Activated CD8-positive, alpha-beta T cell treated with anti-CD3 and anti-CD28 coated beads for 36 hours (primary cell): ENCODE measurements around the gene MCMBP. TPM values are rescaled to one million over a fixed set of nuclear protein-coding genes. Genes with fewer than 3 reads are reported as not detected.

Experiments
- ATAC-seq: fragments of 200-7000 bp; cut with Tn5 transposase; one replicate; pipeline ENCODE4 v1.10.0; 2021; ENCODE audit warnings: mild to moderate bottlenecking, moderate library complexity
- CTCF ChIA-PET: fragments of 350-600 bp; sonication (Branson Sonifier 250); formaldehyde crosslinking; loops from one replicate; lab custom pipeline; 2021; ENCODE audit warnings: antibody characterized with exemption; lab: Charles Lee
- POLR2A ChIA-PET: fragments of 350-600 bp; sonication (Branson Sonifier 250); formaldehyde crosslinking; loops from one replicate; lab custom pipeline; 2021; ENCODE audit warnings: antibody characterized with exemption; lab: Charles Lee
- DNase-seq: peaks from one replicate; pipeline ENCODE4 v3.0.0-alpha.2; 2020
- H3K27ac Mint-ChIP-seq: one replicate; pipeline ENCODE4 v1.8.0; 2021; ENCODE audit warnings: mild to moderate bottlenecking, mixed read lengths
- H3K27me3 Mint-ChIP-seq: one replicate; pipeline ENCODE4 v1.8.0; 2021; ENCODE audit warnings: mixed read lengths
- H3K36me3 Mint-ChIP-seq: one replicate; pipeline ENCODE4 v1.8.0; 2021; ENCODE audit warnings: low read depth, mixed read lengths
- H3K4me1 Mint-ChIP-seq: one replicate; pipeline ENCODE4 v1.8.0; 2021; ENCODE audit warnings: low read depth, mixed read lengths
- H3K4me3 Mint-ChIP-seq: one replicate; pipeline ENCODE4 v1.8.0; 2021; ENCODE audit warnings: mild to moderate bottlenecking, moderate library complexity, mixed read lengths
- H3K9me3 Mint-ChIP-seq: one replicate; pipeline ENCODE4 v1.8.0; 2021; ENCODE audit warnings: mixed read lengths
- CTCF ChIP-seq: fragments of 200-600 bp; IDR thresholded peaks from one replicate; pipeline ENCODE4 v1.8.0; 2022; ENCODE audit warnings: antibody characterized with exemption, mild to moderate bottlenecking
- intact Hi-C: fragments of 100-400 bp; cut with micrococcal nuclease; formaldehyde crosslinking; loops from one replicate; pipeline ENCODE4 v1.10.0; 2022
- total RNA-seq, 2 experiments: library from RNA; stranded (reverse); gene quantifications; one replicate each; pipeline ENCODE4 v1.2.3, GENCODE V29; 2021

Gene MCMBP
- total RNA-seq, 2 experiments from 2014 or later = 86.2 to 90.5 TPM

GRCh38 chr10:119853574-119853973 lies 19.1 kb downstream of the MCMBP start:
- Mint-ChIP-seq H3K27me3 (no peaks in the 10 kb centered on the region), H3K36me3 (peaks cover 37% of the 10 kb centered on the region), H3K9me3 (no peaks in the 10 kb centered on the region), H3K4me1 (peaks cover 4% of the 10 kb centered on the region), H3K4me3 (no peak overlapping the region), H3K27ac (no peak overlapping the region)
- intact Hi-C loops = no loop called here
- ChIA-PET POLR2A (interaction anchor here (1.4 kb wide), 1 partner anchor 19 kb away, joined by 5 read pairs; the partner anchor contains the start of gene MCMBP), CTCF (no interaction called here)
- no peak for TF ChIP-seq CTCF
- DNase-seq = no peak
- no peak for ATAC-seq

- Mint-ChIP-seq H3K27me3 (no peaks in the 10 kb centered on the region), H3K9me3 (no peaks in the 10 kb centered on the region), H3K36me3 (peaks cover 41% of the 10 kb centered on the region), H3K27ac (no peak overlapping the region), H3K4me3 (no peak overlapping the region), H3K4me1 (peaks cover 4% of the 10 kb centered on the region)
- ChIA-PET POLR2A (interaction anchor here (0.9 to 1.4 kb wide), 2 partner anchors 12 to 20 kb away, joined by 5 read pairs; partner anchors contain the start of gene MCMBP), CTCF (no interaction called here)
- no peak for TF ChIP-seq CTCF
- ATAC-seq = no peak
- no peak for DNase-seq
- intact Hi-C loops = no loop called here
Measured at GRCh38 chr10:119852822-119853221, 19.8 kb downstream of the MCMBP start.

GRCh38 chr10:119852277-119852676 lies 20.4 kb downstream of the MCMBP start:
- ATAC-seq = no peak
- H3K4me1 Mint-ChIP-seq = peaks cover 4% of the 10 kb centered on the region
- peaks cover 42% of the 10 kb centered on the region for H3K36me3 Mint-ChIP-seq
- POLR2A ChIA-PET = interaction anchor here (0.9 to 1.4 kb wide), 2 partner anchors 11 to 20 kb away, joined by 5 read pairs; partner anchors contain the start of gene MCMBP
- intact Hi-C loops = no loop called here
- no peak overlapping the region for H3K4me3 Mint-ChIP-seq
- CTCF ChIA-PET = no interaction called here
- H3K27ac Mint-ChIP-seq = no peak overlapping the region
- TF ChIP-seq CTCF = no peak
- H3K9me3 Mint-ChIP-seq = no peaks in the 10 kb centered on the region
- DNase-seq = no peak
- no peaks in the 10 kb centered on the region for H3K27me3 Mint-ChIP-seq

- no peak for TF ChIP-seq CTCF
- intact Hi-C loops = no loop called here
- ChIA-PET POLR2A (interaction anchor here (0.6 kb wide), 2 partner anchors 10 to 117 kb away, joined by 3 read pairs; no protein-coding TSS in a partner anchor), CTCF (interaction anchor here (2.9 kb wide), 1 partner anchor 9 kb away, joined by 18 read pairs; no protein-coding TSS in a partner anchor)
- no peak for DNase-seq
- no peak overlapping the region for H3K27ac Mint-ChIP-seq
- peaks cover 44% of the 10 kb centered on the region for H3K36me3 Mint-ChIP-seq
- H3K4me3 Mint-ChIP-seq = no peak overlapping the region
- H3K27me3 Mint-ChIP-seq = no peaks in the 10 kb centered on the region
- ATAC-seq = no peak
- H3K4me1 Mint-ChIP-seq = peaks cover 4% of the 10 kb centered on the region
- H3K9me3 Mint-ChIP-seq = no peaks in the 10 kb centered on the region
Measured at GRCh38 chr10:119849944-119850343, 22.7 kb downstream of the MCMBP start.

GRCh38 chr10:119849031-119849789 lies 23.4 kb downstream of the MCMBP start:
- intact Hi-C loops = no loop called here
- CTCF ChIA-PET = interaction anchor here (2.9 kb wide), 1 partner anchor 10 kb away, joined by 18 read pairs; no protein-coding TSS in a partner anchor
- H3K9me3 Mint-ChIP-seq = no peaks in the 10 kb centered on the region
- H3K27me3 Mint-ChIP-seq = no peaks in the 10 kb centered on the region
- H3K36me3 Mint-ChIP-seq = peaks cover 47% of the 10 kb centered on the region
- no peak overlapping the region for H3K27ac Mint-ChIP-seq
- no peak for DNase-seq
- POLR2A ChIA-PET = interaction anchor here (0.6 kb wide), 1 partner anchor 10 kb away, joined by 3 read pairs; no protein-coding TSS in a partner anchor
- TF ChIP-seq CTCF = no peak
- no peak for ATAC-seq
- peaks cover 4% of the 10 kb centered on the region for H3K4me1 Mint-ChIP-seq
- no peak overlapping the region for H3K4me3 Mint-ChIP-seq
